Uterus (tissue), 2 donors: ENCODE data around the gene GRIN2D.

Experiments
- POLR2A ChIP-seq, 2 donors: fragments of 450-650 bp; IDR thresholded peaks; one replicate each; pipeline ENCODE4 v1.6.1; 2016; ENCODE audit warnings: antibody characterized with exemption in 2 of 2, mild to moderate bottlenecking in 1 of 2, moderate library complexity in 1 of 2
- TF ChIP-seq, protein P1 (sequence below), 4 experiments: fragments of 200-600 bp in 2 of 4; fragments of 450-650 bp in 2 of 4; sonication (generic) in 2 of 4; IDR thresholded peaks; one replicate each; pipeline ENCODE4 v1.5.1; 2016 to 2019; ENCODE audit warnings: antibody characterized with exemption in 4 of 4, mild to moderate bottlenecking in 2 of 4, moderate library complexity in 1 of 4

DNA sequence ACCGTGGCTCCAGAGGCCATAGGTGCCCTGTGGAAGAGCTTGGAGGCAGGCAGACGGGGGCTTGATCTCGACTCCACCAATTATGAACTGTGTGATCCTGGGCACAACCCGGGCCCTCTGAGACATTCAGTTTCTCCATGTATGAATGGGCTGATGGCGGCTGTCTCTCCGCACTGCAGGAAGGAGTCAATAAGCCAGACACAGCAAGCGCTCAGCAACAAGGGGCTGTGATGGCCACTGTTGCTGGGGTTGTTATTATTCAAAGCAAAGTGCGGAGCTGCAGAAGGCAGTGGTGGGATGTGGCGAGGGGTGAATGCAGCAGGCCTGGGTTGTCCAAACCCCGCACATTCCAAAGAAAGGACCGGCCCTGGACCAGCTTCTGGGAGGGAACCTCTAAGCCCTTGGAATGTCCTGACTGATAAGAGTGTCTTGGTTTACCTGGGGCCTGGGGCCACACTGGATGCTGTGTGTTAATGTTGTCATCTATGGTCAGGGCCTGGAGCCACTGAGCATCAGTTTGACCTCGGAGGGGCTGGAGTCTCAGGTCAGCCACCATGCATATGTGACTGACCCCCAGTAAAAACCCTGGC lies 38.0 kb upstream of the GRIN2D start:
- TF ChIP-seq, protein P1, sequence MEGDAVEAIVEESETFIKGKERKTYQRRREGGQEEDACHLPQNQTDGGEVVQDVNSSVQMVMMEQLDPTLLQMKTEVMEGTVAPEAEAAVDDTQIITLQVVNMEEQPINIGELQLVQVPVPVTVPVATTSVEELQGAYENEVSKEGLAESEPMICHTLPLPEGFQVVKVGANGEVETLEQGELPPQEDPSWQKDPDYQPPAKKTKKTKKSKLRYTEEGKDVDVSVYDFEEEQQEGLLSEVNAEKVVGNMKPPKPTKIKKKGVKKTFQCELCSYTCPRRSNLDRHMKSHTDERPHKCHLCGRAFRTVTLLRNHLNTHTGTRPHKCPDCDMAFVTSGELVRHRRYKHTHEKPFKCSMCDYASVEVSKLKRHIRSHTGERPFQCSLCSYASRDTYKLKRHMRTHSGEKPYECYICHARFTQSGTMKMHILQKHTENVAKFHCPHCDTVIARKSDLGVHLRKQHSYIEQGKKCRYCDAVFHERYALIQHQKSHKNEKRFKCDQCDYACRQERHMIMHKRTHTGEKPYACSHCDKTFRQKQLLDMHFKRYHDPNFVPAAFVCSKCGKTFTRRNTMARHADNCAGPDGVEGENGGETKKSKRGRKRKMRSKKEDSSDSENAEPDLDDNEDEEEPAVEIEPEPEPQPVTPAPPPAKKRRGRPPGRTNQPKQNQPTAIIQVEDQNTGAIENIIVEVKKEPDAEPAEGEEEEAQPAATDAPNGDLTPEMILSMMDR (IDR thresholded peaks at IDR 0.05), result no peak
- no peak for TF ChIP-seq POLR2A (IDR thresholded peaks at IDR 0.05)
